ENCODE measurements around the gene P2RY14.

GRCh38 chr3:151205482-151205881 is 72.9 kb downstream of the P2RY14 start:
- TF ChIP-seq CTCF (conservative IDR thresholded peaks at IDR 0.05; ENCODE audit: low read length) (no peak), EZH2phosphoT487 (IDR thresholded peaks at IDR 0.05; ENCODE audit: borderline replicate concordance) (no peak)

Data from Loucy (cell line).